Activated CD4-positive, alpha-beta T cell treated with anti-CD3 and anti-CD28 coated beads, Interleukin-2, amount 50 U/mL, for 4 hours (primary cell): ENCODE data around the gene WDR20.
"Not testable (repeated sequence)": the region's sequence is repeated elsewhere in the genome, so short reads cannot be mapped to it uniquely, and the experiment has no call there.

Experiments
- DNase-seq, 2 experiments: peaks; one replicate each; pipeline ENCODE4 v3.0.0-alpha.2; 2020

Gene WDR20

DNA sequence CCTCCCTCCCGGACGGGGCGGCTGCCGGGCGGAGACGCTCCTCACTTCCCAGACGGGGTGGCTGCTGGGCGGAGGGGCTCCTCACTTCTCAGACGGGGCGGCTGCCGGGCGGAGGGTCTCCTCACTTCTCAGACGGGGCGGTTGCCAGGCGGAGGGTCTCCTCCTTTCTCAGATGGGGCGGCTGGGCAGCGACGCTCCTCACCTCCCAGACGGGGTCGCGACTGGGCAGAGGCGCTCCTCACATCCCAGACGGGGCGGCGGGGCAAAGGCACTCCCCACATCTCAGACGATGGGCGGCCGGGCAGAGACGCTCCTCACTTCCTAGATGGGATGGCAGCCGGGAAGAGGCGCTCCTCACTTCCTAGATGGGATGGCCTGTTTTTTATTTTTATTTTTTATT lies 33.0 kb downstream of the WDR20 start:
- DNase-seq = not testable (repeated sequence)

DNA sequence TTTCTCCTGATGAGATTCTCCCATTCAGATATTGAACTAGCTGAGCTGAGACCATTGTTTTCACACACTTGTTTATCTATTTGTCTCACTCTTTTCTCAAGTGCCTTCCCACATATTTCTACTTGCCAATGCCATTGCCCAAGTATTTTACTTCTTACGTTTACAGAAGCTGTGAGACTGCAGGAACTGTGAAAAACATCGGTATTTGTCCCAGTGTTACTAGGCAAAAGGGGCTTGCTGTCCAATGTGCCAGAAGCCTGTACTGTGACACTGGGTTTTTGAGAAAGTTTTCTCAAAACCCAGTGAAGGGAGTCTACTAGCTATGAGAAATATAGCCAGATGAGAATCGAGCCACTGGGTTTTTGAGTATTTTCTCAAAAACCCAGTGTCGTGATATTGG lies 37.5 kb downstream of the WDR20 start:
- no peak for DNase-seq

DNA sequence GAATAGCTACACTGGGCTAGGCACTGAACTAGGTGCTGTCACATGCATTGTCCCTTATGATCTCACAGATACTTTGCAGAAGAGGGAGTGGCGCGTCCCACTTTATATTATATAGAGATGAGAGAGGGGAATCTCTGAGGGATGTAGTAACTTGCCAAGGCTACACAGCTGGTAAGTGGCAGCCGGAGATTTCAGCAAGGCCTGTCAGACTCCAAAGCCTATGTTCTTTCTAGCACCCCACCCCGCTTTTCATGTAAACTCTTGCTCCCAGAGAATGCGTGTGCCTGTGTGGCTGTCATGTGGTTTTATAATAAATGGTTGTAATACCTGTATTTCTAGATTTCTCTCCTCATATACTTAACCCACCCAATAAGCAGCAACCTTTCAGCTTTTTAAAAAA lies 39.1 kb downstream of the WDR20 start:
- no peak for DNase-seq

DNA sequence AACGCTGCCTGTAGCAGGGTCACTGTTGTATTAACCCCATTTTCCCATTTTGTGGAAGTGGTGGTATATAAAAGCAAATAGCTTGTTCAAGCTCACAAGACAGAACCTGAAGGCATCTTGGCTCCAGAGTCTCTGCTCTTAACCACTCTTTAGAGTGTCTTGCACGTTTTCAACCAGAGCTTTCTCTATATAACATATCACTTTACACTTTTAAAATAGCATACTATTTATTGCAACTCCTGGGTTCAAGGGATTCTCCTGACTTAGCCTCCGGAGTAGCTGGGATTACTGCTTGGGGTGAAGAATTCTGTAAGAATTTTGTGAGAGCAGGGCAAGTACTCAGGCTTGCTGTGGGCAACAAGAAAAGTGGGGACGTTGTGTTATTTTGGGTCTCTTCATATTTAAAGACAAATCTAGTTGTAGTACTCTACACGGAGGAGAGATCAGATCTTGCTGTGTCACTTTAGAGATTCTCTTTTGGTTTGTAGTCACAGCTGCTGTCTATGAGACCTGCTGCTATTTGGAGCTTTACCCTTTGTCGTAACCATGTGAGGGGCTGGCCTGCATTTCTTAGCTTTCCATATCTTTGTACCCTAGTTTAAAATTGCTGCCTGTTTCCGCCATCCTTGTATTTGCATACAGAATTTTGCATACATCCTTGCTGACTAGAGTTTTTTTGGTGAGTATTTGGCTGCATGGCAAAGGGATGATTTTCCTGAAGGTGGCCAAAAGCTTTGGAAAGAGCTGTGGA lies 40.7 kb downstream of the WDR20 start:
- no peak for DNase-seq

DNA sequence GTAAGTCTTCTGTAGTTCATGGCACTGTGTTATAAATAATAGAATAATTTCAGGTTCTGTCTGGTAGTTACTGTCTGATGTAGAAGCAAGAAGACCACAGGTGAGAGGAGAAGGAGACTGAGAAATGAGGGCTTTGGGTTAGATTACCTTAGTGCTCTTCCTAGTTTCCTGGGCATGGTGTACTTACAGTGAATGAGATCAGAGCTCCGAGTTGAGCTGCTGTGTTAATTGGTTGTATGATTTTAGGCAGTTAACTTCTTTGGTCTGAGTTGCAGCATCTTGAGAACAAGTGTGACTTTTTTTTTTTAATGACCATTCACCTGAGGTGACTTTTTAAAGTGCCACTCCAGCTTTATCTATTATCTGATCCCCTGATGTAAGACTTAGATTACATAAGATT lies 41.5 kb downstream of the WDR20 start:
- no peak for DNase-seq

DNA sequence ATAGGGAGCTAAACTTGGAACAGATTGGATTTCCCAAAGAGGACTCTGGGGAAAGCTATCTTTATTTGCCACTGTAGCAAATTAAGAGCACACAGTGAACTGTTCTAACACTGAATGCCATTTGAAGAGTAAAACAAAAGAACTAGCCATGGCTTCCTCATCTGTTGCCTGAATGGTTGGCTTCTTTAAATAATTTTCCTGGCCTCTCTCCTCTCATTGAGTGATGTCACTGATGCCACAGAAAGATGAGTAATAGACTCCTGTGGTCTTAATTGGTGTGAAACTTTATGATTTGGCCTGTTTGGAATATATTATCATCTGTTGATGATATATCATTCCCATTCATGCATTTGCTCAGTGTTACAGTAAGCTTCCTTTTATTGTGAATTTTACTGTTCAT lies 42.5 kb downstream of the WDR20 start:
- no peak for DNase-seq

DNA sequence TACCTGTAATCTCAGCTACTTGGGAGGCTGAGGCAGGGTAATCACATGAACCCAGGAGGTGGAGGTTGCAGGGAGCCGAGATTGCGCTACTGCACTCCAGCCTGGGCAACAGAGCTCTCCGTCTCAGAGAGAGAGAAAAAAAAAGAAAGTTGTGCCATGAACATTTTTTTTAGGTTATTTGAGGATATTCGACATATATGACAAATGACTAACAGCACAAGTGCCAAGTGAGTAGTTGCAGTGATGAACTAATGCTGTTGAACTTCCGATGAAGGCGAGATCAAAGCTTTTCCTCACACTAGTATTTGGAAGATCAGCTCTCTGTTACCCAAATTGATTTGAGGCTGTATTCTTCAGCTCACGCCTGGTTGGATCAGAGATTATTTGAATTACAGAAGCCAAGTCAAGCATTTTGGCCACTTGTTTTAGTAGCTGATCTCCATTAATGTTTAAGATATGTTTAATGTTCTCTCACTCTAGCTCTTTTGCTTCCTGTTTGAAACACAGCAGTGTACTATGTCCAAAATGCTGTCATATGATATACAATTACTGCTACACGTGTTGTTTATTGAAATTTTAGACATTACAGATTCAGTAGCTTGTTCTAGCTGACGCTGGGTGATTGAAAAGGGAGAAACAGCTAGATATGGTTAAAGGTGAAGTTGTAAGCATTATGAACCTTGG lies 43.4 kb downstream of the WDR20 start:
- no peak for DNase-seq

DNA sequence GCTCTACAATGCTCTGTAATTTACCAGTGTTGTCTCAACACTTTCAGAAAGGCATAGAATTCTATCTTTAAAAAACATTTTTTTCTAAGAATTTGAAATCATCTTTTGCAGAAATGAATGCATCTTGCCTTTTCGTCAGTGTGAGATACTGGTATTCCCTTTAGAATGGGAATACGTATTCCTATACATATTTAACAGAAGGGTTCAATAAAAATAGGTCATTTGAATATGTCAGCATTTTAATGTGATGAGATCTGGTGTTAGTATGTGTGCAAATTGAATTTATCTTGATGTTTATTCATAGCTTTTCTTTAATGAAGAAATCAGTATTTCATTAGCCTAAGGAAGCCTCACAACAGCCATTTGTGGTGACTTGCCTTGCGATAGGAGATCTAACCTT lies 44.2 kb downstream of the WDR20 start:
- DNase-seq = no peak

DNA sequence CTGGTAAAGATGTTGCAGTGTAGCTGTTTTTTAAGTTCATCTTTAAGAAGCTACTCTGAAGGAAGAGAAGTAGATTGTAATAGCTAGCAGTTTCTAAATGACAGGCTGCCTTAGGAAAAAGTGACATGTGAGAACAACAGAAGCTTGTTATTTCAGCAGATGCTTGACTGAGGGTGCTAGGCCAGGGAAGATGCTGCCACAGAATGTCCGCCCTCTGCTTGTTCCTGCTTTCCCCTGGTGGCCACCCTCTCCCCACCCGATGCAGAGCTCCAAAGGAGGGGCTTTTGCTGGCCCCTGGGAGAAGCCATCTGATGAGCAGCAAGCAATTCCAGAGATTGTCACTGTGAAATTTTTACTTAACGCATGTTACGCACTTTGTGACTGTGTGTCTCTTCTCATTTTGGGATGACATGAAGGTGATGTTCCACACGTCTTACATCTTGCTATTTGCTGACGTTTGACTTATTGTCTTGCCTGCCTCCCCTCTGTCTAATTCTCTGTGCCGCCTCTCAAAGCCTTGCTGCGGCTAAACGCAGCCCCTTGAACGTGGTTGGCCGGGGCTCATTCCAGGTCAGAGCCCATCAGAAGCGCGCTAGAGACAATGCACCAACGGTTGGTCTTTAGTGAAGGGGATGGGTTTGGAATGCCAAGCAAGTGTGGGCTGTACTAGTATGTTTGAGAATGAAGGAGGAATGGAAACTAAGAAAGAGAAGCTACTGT lies 44.8 kb downstream of the WDR20 start:
- DNase-seq = no peak

DNA sequence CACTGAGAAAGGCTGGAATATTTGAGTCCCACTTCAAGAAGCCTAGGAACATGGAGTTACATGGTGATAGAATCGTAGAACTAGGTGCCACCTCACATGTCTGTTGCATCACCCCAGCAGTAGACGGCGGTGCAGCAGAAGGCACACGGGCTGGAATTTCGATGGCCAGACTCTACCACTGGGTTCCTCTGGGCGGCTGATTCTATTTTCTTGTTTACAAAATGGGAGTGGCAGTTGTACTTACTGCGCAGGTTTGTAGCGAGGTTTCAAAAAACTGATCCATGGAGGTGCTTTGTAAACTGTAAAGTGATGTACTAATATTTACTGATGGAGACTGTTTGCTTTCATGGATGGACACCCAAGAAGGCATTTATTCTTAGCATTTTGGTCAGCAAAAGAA lies 45.7 kb downstream of the WDR20 start:
- no peak for DNase-seq

DNA sequence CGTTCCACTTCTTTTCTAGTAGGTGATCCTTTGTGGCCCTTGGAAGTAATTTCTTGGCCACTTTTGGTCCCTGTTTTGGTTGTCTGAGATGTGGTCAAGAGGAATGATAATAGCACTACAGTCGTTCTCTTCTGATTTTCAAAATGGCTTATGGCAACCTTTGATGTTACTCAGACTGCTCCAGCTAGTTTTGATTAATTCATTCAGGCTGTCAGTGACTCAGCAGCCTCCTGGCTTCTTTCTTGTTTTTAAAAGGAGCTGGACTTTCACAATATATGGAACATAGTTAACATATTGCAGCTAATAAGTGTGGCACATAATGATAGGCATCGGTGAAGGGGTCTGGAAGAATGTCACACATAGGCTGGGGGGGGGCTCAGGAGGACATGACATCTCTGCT lies 47.3 kb downstream of the WDR20 start:
- no peak for DNase-seq

DNA sequence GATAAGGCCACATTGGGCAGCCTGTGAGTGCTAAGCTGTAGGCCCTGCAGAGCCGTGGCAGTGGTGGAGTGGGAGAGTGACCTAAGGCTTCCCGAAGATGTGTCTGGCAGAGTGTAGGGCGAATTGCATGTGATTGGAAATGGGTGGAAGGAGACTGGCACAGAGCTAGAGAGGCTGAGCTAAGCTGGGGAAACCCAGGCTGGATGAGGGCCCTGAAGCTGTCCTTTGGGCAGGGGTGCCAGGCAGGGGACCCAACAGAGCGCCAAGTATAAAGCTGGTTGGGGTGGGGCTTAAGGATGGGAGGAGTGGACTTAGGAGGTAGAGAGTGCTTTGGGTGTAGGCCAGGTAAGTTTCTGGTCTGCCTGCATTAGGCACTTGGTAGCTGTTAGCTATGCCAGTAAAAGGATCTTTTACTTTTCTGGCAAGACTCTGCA lies 47.9 kb downstream of the WDR20 start:
- no peak for DNase-seq

DNA sequence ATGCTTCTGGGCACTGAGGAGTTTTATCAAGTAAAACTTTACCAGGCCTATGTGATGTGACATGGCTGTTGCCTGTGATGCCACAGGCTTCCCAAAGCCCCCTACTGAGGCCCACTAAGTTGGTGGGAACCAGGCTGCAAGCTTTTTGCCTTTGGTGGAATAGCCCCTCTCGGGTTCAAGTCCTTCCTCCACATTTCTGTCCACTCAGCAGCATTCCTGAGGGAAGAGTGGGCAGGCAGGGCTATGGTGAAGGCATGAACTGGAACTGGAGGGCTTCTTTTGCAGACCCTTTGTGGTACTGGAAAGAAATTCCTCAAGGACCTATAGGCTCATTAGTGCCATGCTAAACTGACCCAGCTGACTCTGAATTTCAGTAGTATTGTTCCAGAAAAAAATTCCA lies 48.5 kb downstream of the WDR20 start:
- DNase-seq = no peak

DNA sequence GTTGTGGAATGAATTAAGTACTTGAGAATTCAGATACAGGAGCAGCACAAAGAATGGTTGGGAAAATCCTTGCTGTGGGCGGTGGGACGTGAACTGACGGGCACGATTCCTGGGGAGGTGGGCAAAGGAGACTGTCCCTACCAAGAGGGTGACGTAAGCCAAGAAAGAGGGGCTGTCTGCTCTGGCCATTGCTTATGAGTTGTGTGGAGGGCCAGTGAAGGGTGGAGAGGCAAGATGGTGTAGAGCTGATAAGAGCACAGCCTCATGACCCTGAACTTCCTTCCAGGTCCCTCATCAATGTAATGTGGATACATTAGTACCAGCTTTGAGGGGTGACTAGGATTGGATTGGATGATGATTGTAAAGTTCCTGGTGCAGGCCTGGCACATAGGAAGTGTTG lies 50.2 kb downstream of the WDR20 start:
- no peak for DNase-seq

DNA sequence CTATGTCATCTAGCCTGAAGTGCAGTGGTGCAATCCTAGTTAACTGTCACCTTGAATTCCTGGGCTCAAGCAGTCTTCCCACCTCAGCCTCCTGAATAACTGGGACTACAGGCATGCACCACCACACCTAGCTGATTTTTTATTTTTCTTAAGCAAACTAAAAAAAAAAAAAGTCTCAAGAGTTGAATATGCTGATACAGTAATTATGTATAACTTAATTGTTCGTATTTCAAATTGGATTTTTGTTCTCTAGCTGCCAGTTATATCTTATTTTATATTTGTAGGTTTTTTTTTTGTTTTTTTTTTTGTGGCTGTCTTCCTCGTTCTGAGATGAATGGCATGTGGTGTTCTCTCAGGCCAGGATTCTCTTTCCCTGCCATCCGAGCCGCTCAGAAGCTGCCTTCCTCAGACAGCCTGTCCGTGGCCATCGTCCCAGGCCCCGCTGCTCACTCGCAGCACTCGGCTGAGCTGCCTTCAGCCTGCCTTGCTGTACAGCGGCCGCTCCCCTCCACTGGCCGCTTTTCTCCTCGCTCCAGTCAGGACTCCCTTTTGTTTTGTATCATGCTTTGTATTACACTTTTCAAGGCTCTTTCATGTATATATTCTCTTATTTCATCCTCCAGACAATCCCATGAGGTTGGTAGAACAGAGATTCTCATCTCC lies 53.3 kb downstream of the WDR20 start:
- no peak for DNase-seq

DNA sequence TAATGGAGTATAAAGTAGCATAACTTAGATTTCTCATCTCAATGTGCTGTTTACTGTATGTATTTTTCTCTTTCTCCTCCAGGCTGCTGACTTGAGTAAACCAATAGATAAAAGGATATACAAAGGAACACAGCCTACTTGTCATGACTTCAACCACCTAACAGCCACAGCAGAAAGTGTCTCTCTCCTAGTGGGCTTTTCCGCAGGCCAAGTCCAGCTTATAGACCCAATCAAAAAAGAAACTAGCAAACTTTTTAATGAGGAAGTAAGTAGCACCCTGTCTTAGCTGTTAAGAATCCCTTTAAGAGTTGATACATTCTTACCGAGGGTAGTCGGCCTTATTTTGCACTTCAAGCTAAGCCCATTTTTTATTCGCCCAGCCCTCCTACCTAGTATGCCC lies 55.2 kb downstream of the WDR20 start:
- no peak for DNase-seq

DNA sequence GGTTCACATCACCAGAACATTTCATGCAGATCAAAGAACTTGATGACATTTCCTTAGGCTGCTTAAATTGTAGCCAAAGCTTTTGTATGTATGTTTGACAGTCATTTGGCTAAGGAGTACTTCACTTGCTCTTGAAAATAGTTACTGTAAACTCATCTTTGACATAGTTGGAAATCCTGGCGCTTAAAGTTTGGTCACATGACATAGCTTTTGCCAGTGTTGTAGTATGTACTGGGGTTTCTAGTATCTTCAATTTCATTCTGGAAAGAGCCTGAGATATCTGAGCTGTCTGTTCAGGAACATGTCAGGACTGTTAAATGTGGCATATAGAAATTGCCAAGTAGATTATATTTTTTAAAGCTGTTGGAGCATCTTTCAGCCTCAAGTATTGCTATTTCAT lies 55.7 kb downstream of the WDR20 start:
- DNase-seq = no peak

DNA sequence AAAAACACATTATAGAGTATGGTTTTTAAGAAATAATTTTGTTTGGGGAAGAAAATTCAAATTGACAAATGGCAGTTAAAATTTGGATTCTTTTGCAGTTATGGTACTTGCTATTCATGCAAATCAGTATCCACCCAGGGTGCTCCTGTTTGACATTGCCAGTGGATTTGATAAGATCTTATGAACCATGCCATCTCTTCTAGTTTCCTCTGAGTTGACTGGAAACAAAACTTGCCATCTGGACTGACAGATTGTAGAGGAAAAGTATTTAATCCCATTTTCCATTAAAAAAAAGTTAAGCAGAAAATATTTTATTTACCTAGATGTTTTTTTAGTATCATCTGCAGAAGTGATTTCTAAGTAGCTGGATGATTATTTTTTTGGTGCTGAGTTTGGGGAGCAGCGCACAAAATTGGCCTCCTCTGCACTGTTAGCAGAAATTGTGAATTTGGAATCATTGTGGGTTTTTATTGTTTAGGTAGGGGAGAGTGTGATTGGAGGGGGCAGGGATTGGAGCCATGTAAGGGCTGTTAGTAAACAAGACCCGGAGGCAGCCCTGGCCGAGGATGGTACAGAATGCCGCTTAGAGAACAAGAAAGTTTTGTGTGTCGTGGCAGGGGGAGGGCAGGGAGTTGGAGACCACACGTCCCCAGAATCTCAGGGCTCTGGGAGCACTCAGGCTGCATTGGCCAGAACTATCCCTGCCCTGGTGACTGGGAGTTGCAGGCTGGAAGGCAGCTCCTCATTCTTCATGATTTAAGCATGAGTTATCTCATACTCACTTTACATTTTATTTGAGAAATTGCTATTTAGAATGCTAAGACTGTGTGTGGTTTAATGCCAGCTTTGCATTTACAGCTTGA lies 56.6 kb downstream of the WDR20 start:
- no peak for DNase-seq

DNA sequence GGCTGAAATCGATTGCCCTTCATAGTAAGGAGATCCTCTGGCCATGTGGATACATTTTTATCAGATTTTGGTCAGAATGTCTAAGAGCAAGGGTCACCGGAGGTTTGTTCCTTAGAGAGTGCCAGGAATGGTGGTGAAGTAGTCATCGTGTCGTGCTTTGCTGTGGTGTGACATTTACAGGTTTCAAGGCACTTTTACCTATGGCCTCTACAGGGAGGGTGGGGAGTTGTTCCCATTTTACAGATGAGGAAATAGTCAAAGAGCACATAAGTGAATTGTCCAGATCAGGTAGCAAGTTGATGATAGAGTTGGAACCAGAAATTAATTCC lies 57.2 kb downstream of the WDR20 start:
- no peak for DNase-seq

DNA sequence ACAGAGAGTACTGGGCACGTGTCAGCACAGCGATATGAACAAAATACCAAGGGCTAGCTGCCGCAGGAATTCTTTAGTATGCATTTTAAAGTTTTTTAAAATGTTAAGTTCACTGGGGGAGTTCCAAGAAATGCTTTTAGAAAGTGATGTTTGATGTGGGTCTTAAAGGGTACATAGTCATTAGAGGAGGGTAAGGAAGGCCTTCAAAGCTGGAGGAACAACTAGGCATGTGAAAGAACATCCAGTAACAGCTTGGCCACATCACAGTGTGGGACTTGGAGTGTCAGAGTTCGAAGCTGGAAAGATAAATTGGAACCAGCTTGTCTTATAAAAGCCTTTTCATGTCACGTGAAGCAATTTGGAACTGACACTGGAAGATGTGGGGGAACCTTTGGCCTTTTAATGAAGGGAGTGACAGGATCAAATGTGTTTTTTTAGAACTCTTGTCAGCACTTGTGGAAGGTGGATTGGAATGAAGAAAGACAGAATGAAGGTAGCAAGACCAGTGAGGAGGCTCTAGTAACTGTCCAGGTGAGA lies 57.7 kb downstream of the WDR20 start:
- no peak for DNase-seq

DNA sequence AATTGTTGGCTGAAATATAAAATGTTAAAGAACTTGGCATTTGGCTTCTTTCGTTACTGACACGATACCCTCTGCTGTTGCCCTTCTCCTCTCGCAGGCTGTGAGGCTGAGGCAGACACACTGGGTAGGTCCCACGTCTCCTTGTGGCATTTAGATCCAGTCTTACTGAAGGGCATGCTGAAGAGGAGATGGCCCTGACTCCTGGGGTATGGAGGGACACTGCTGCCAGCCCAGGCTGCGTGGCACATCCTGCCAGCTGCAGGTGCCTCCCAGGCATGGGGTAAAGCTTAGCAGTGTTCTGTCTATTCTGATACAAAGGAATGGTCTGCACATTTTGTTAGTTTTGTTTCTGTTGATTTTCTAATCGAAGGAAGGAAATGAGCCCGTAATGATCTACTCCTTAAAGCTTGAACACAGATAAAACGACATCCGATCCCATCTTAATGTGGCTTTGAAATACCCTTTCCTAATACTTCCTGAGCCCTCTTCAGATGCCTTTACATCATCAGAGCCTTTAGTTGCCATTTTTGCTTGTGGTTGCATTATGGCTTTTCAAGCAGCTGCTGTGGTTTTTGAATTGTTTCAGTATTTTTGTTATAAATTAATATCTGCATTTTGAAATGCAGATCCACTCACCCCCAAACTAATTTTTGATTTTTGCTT lies 61.1 kb downstream of the WDR20 start:
- DNase-seq = no peak

DNA sequence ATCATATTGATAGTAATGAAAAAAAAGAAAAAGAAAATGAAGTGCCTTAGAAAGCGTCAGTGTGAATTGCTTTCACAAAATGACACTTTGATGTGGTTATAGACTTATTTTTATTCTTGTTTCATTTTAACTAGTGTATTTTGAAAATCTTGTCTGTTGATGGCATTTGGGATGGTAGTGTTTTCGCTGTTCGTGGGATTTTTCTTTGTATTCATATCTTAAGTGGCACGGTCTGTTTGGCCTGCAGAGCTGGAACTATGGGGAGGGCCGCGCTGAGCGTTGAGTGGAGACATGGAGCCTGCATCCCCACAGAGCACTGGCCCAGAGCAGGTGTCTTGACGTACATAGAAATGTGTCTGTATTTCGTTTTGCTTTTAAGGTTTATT lies 61.6 kb downstream of the WDR20 start:
- DNase-seq = no peak
